Measurements from ENCODE around the gene UBE2U.

UBE2U gene

GRCh38 chr1:64295136-64295535, 91.7 kb downstream of the UBE2U start:
- no peak for DNase-seq (ENCODE audit: low spot score)

- no peak for DNase-seq (ENCODE audit: low spot score)
Measured at GRCh38 chr1:64295561-64295960, 92.1 kb downstream of the UBE2U start.

GRCh38 chr1:64296459-64296858, 93.0 kb downstream of the UBE2U start:
- no peak for DNase-seq (ENCODE audit: low spot score)

GRCh38 chr1:64302194-64302593, 98.8 kb downstream of the UBE2U start:
- DNase-seq (ENCODE audit: low spot score) = no peak

- DNase-seq (ENCODE audit: low spot score) = no peak
Measured at GRCh38 chr1:64302971-64303370, 99.5 kb downstream of the UBE2U start.

- DNase-seq (ENCODE audit: low spot score) = no peak
Measured at GRCh38 chr1:64304823-64305222, 101.4 kb downstream of the UBE2U start.

- DNase-seq (ENCODE audit: low spot score) = no peak
Measured at GRCh38 chr1:64308866-64309265, 105.4 kb downstream of the UBE2U start.

- no peak for DNase-seq (ENCODE audit: low spot score)
Measured at GRCh38 chr1:64309431-64309831, 106.0 kb downstream of the UBE2U start.

- no peak for DNase-seq (ENCODE audit: low spot score)
Measured at GRCh38 chr1:64310760-64311159, 107.3 kb downstream of the UBE2U start.

GRCh38 chr1:64312431-64312830, 109.0 kb downstream of the UBE2U start:
- DNase-seq (ENCODE audit: low spot score) = no peak

GRCh38 chr1:64315402-64315801, 112.0 kb downstream of the UBE2U start:
- no peak for DNase-seq (ENCODE audit: low spot score)

Data from AG20443 (cell line).